SK-N-SH treated with all-trans-retinoic acid at 6 μM for 48 hours (cell line): ENCODE measurements around the gene RAPGEF1.

Experiments used
- ATAC-seq: fragments of 200-7000 bp; cut with Tn5 transposase; 3 replicates; pipeline ENCODE4 v1.9.1; 2020; ENCODE audit warnings: mild to moderate bottlenecking, moderate library complexity
- ARNTL ChIP-seq: fragments of 450-650 bp; formaldehyde crosslinking; IDR thresholded peaks from 2 replicates; pipeline ENCODE4 v1.5.0; 2020; ENCODE audit warnings: low read depth, mild to moderate bottlenecking, moderate library complexity, borderline replicate concordance
- CSDC2 ChIP-seq: fragments of 250-450 bp; sonication (Bioruptor Pico); IDR thresholded peaks from 2 replicates; pipeline ENCODE4 v1.5.0; 2020; ENCODE audit warnings: mild to moderate bottlenecking, moderate library complexity
- ESRRG ChIP-seq: fragments of 250-450 bp; sonication (Bioruptor Pico); IDR thresholded peaks from 2 replicates; pipeline ENCODE4 v1.6.1; 2021; ENCODE audit warnings: mild to moderate bottlenecking
- GLIS3 ChIP-seq: fragments of 250-450 bp; sonication (Bioruptor Pico); IDR thresholded peaks from 2 replicates; pipeline ENCODE4 v1.5.0; 2020; ENCODE audit warnings: mild to moderate bottlenecking, moderate library complexity
- ISL1 ChIP-seq: fragments of 250-450 bp; sonication (Bioruptor Pico); IDR thresholded peaks from 2 replicates; pipeline ENCODE4 v2.1.2; 2022; ENCODE audit warnings: mild to moderate bottlenecking, moderate library complexity
- OSR1 ChIP-seq: fragments of 250-450 bp; sonication (Bioruptor Pico); IDR thresholded peaks from 2 replicates; pipeline ENCODE4 v1.8.0; 2022; ENCODE audit warnings: moderate library complexity, mild to moderate bottlenecking, inconsistent platforms
- PPARA ChIP-seq: fragments of 250-450 bp; sonication (Bioruptor Pico); IDR thresholded peaks from 2 replicates; pipeline ENCODE4 v1.5.0; 2020; ENCODE audit warnings: mild to moderate bottlenecking, borderline replicate concordance
- RARB ChIP-seq: fragments of 250-450 bp; sonication (Bioruptor Pico); IDR thresholded peaks from 2 replicates; pipeline ENCODE4 v1.8.0; 2021; ENCODE audit warnings: mild to moderate bottlenecking, moderate library complexity
- SNAI2 ChIP-seq: fragments of 250-450 bp; sonication (Bioruptor Pico); IDR thresholded peaks from 2 replicates; pipeline ENCODE4 v1.5.0; 2020; ENCODE audit warnings: mild to moderate bottlenecking, moderate library complexity
- TCF4 ChIP-seq: fragments of 250-450 bp; sonication (Bioruptor Pico); IDR thresholded peaks from 2 replicates; pipeline ENCODE4 v1.8.0; 2021; ENCODE audit warnings: mild to moderate bottlenecking, moderate library complexity, borderline replicate concordance
- ZC3H10 ChIP-seq: fragments of 250-450 bp; sonication (Bioruptor Pico); IDR thresholded peaks from 2 replicates; pipeline ENCODE4 v1.5.1; 2021; ENCODE audit warnings: mild to moderate bottlenecking, moderate library complexity
- ZFP30 ChIP-seq: fragments of 450-650 bp; formaldehyde crosslinking; IDR thresholded peaks from 2 replicates; pipeline ENCODE4 v1.5.0; 2022; ENCODE audit warnings: mild to moderate bottlenecking, moderate library complexity
- ZNF565 ChIP-seq: fragments of 450-650 bp; formaldehyde crosslinking; conservative IDR thresholded peaks from 2 replicates; pipeline ENCODE4 v1.5.0; 2020; ENCODE audit warnings: low read depth, mild to moderate bottlenecking, moderate library complexity
- ZNF8 ChIP-seq: fragments of 450-650 bp; formaldehyde crosslinking; IDR thresholded peaks from 2 replicates; pipeline ENCODE4 v1.5.0; 2020; ENCODE audit warnings: mild to moderate bottlenecking, moderate library complexity
- TF ChIP-seq, protein P1 (sequence below): fragments of 250-450 bp; sonication (Bioruptor Pico); IDR thresholded peaks from 2 replicates; pipeline ENCODE4 v1.8.0; 2021; ENCODE audit warnings: low read depth, mild to moderate bottlenecking, moderate library complexity, borderline replicate concordance
- TF ChIP-seq, protein P2 (sequence below): fragments of 250-450 bp; sonication (Bioruptor Pico); IDR thresholded peaks from 2 replicates; pipeline ENCODE4 v1.8.0; 2020; ENCODE audit warnings: mild to moderate bottlenecking, moderate library complexity, borderline replicate concordance
- TF ChIP-seq, protein P3 (sequence below): fragments of 250-450 bp; sonication (Bioruptor Pico); IDR thresholded peaks from 2 replicates; pipeline ENCODE4 v1.5.0; 2020; ENCODE audit warnings: mild to moderate bottlenecking, moderate library complexity
- TF ChIP-seq, protein P4 (sequence below): fragments of 250-450 bp; sonication (Bioruptor Pico); IDR thresholded peaks from 2 replicates; pipeline ENCODE4 v1.5.1; 2021; ENCODE audit warnings: mild to moderate bottlenecking, moderate library complexity

RAPGEF1 gene

DNA sequence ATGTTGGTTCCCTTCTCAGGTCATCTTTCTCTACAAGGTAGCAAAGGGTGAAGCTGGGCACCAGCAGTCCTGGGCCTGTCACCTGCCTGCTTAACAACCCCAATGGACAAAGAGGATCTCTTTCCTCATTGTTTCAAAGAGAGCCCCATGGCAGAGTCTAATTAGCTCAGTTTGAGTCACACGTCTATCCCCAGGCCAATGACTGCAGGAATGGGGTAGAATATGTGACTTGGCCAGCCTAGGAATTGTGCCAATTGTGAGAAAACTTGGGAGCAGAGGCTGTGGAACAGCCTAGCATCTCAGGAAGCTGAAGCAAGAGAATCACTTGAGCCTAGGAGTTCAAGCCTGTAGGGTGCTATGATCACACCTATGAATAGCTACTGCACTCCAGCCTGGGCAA, 3.6 kb upstream of the RAPGEF1 start (continued):
- TF ChIP-seq, protein P1, sequence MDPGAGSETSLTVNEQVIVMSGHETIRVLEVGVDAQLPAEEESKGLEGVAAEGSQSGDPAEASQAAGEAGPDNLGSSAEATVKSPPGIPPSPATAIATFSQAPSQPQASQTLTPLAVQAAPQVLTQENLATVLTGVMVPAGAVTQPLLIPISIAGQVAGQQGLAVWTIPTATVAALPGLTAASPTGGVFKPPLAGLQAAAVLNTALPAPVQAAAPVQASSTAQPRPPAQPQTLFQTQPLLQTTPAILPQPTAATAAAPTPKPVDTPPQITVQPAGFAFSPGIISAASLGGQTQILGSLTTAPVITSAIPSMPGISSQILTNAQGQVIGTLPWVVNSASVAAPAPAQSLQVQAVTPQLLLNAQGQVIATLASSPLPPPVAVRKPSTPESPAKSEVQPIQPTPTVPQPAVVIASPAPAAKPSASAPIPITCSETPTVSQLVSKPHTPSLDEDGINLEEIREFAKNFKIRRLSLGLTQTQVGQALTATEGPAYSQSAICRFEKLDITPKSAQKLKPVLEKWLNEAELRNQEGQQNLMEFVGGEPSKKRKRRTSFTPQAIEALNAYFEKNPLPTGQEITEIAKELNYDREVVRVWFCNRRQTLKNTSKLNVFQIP (CRISPR knock-in tag), result no peak
- no peak for TF ChIP-seq ISL1 (CRISPR knock-in tag)
- TF ChIP-seq, protein P2, sequence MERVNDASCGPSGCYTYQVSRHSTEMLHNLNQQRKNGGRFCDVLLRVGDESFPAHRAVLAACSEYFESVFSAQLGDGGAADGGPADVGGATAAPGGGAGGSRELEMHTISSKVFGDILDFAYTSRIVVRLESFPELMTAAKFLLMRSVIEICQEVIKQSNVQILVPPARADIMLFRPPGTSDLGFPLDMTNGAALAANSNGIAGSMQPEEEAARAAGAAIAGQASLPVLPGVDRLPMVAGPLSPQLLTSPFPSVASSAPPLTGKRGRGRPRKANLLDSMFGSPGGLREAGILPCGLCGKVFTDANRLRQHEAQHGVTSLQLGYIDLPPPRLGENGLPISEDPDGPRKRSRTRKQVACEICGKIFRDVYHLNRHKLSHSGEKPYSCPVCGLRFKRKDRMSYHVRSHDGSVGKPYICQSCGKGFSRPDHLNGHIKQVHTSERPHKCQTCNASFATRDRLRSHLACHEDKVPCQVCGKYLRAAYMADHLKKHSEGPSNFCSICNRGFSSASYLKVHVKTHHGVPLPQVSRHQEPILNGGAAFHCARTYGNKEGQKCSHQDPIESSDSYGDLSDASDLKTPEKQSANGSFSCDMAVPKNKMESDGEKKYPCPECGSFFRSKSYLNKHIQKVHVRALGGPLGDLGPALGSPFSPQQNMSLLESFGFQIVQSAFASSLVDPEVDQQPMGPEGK (CRISPR knock-in tag), result no peak

DNA sequence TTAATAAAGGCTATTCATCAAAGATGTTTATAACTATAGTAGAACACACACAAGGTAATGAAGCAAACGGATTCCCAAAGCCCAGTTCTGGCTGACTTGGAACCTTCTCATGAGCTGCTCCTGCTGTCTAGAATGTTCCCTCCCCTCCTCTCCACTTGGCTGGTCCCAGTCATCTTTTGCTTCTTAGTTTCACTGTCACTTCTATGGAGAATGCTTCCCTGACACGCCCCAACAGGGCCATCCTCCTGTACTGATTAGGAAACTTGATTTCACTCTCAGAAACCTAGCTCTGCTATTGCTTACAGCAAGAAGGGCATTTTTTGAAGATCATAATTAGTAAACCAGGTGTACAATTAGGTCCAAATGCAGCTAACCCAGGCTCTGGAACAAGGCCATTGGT, 3.2 kb upstream of the RAPGEF1 start:
- no peak for ATAC-seq
- no peak for TF ChIP-seq ZNF8 (CRISPR knock-in tag)
- TF ChIP-seq PPARA (CRISPR knock-in tag), result no peak
- no peak for TF ChIP-seq ARNTL (CRISPR knock-in tag)
- no peak for TF ChIP-seq ISL1 (CRISPR knock-in tag)
- no peak for TF ChIP-seq ESRRG (CRISPR knock-in tag)
- no peak for TF ChIP-seq SNAI2 (CRISPR knock-in tag)

DNA sequence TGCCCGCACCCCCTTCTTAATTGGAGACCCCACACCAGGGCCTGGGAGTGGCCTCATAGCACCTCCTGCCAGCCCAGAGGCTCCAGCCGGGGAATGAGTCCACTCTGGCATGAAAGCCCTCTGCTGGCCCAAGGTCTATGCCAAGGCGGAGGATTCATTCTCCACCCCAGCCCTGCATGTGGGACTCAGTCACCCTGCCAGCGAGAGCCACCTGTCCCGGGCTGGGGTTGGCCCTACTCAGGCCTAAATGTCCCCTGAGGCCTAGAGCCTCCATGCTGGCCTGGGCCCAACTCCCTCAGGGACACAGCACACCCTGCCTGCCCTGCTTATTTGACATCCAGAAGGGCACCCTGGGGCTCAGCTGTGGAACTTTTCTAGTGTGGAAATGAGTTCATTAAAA, 1.0 kb upstream of the RAPGEF1 start:
- no peak for ATAC-seq
- TF ChIP-seq ZNF565 (CRISPR knock-in tag) (no peak), ZNF8 (CRISPR knock-in tag) (no peak), ZFP30 (no peak), CSDC2 (CRISPR knock-in tag) (no peak), ESRRG (CRISPR knock-in tag) (no peak), TCF4 (CRISPR knock-in tag) (no peak), ISL1 (CRISPR knock-in tag) (no peak), RARB (no peak), ZC3H10 (CRISPR knock-in tag) (no peak), OSR1 (CRISPR knock-in tag) (no peak), GLIS3 (no peak)
- TF ChIP-seq, protein P3, sequence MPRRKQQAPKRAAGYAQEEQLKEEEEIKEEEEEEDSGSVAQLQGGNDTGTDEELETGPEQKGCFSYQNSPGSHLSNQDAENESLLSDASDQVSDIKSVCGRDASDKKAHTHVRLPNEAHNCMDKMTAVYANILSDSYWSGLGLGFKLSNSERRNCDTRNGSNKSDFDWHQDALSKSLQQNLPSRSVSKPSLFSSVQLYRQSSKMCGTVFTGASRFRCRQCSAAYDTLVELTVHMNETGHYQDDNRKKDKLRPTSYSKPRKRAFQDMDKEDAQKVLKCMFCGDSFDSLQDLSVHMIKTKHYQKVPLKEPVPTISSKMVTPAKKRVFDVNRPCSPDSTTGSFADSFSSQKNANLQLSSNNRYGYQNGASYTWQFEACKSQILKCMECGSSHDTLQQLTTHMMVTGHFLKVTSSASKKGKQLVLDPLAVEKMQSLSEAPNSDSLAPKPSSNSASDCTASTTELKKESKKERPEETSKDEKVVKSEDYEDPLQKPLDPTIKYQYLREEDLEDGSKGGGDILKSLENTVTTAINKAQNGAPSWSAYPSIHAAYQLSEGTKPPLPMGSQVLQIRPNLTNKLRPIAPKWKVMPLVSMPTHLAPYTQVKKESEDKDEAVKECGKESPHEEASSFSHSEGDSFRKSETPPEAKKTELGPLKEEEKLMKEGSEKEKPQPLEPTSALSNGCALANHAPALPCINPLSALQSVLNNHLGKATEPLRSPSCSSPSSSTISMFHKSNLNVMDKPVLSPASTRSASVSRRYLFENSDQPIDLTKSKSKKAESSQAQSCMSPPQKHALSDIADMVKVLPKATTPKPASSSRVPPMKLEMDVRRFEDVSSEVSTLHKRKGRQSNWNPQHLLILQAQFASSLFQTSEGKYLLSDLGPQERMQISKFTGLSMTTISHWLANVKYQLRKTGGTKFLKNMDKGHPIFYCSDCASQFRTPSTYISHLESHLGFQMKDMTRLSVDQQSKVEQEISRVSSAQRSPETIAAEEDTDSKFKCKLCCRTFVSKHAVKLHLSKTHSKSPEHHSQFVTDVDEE (CRISPR knock-in tag), result no peak
- TF ChIP-seq, protein P4, sequence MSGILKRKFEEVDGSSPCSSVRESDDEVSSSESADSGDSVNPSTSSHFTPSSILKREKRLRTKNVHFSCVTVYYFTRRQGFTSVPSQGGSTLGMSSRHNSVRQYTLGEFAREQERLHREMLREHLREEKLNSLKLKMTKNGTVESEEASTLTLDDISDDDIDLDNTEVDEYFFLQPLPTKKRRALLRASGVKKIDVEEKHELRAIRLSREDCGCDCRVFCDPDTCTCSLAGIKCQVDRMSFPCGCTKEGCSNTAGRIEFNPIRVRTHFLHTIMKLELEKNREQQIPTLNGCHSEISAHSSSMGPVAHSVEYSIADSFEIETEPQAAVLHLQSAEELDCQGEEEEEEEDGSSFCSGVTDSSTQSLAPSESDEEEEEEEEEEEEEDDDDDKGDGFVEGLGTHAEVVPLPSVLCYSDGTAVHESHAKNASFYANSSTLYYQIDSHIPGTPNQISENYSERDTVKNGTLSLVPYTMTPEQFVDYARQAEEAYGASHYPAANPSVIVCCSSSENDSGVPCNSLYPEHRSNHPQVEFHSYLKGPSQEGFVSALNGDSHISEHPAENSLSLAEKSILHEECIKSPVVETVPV (CRISPR knock-in tag), result no peak
- TF ChIP-seq, protein P1 (CRISPR knock-in tag), result no peak
- TF ChIP-seq, protein P2 (CRISPR knock-in tag), result no peak
